Stimulated activated CD4-positive, alpha-beta T cell treated with anti-CD3 and anti-CD28 coated beads, Interleukin-1b, Interleukin-23, amount 100 ng/mL, for 48 hours (primary cell): ENCODE measurements around the gene TENM3.
"Not testable (repeated sequence)": the region's sequence is repeated elsewhere in the genome, so short reads cannot be mapped to it uniquely, and the experiment has no call there.

Experiments
- DNase-seq: peaks from one replicate; pipeline ENCODE4 v3.0.0-alpha.2; 2020

TENM3 gene

GRCh38 chr4:182802621-182803020 is 559.4 kb downstream of the TENM3 start:
- DNase-seq = no peak

GRCh38 chr4:182803235-182803634 is 560.0 kb downstream of the TENM3 start:
- DNase-seq = no peak

- no peak for DNase-seq
Observed at GRCh38 chr4:182804131-182804530, 560.9 kb downstream of the TENM3 start.

- no peak for DNase-seq
Observed at GRCh38 chr4:182805321-182805720, 562.1 kb downstream of the TENM3 start.

- no peak for DNase-seq
Observed at GRCh38 chr4:182805750-182806149, 562.5 kb downstream of the TENM3 start.

- peak; percentile 63 for DNase-seq
Observed at GRCh38 chr4:182806259-182807252, 563.4 kb downstream of the TENM3 start.

- DNase-seq = no peak
Observed at GRCh38 chr4:182807346-182807745, 564.1 kb downstream of the TENM3 start.

GRCh38 chr4:182807767-182808548 is 564.8 kb downstream of the TENM3 start:
- DNase-seq = no peak

- DNase-seq = peak; percentile 62
Observed at GRCh38 chr4:182808673-182809416, 565.6 kb downstream of the TENM3 start.

- peak; percentile 24 for DNase-seq
Observed at GRCh38 chr4:182809417-182810102, 566.4 kb downstream of the TENM3 start.

GRCh38 chr4:182810103-182810615 is 567.0 kb downstream of the TENM3 start:
- DNase-seq = no peak

- no peak for DNase-seq
Observed at GRCh38 chr4:182812916-182813315, 569.7 kb downstream of the TENM3 start.

- DNase-seq = not testable (repeated sequence)
Observed at GRCh38 chr4:182814065-182814464, 570.9 kb downstream of the TENM3 start.

- DNase-seq = no peak
Observed at GRCh38 chr4:182818926-182819730, 575.9 kb downstream of the TENM3 start.

- no peak for DNase-seq
Observed at GRCh38 chr4:182819751-182820150, 576.5 kb downstream of the TENM3 start.

GRCh38 chr4:182822554-182822953 is 579.4 kb downstream of the TENM3 start:
- DNase-seq = no peak

- DNase-seq = no peak
Observed at GRCh38 chr4:182823576-182823975, 580.4 kb downstream of the TENM3 start.

GRCh38 chr4:182825003-182825402 is 581.8 kb downstream of the TENM3 start:
- DNase-seq = no peak

GRCh38 chr4:182825786-182826185 is 582.6 kb downstream of the TENM3 start:
- no peak for DNase-seq

- peak; percentile 26 for DNase-seq
Observed at GRCh38 chr4:182826391-182826790, 583.2 kb downstream of the TENM3 start.

- no peak for DNase-seq
Observed at GRCh38 chr4:182827166-182827565, 584.0 kb downstream of the TENM3 start.
